H4 (cell line): ENCODE measurements around the gene DAGLA. TPM values are rescaled to one million over a fixed set of nuclear protein-coding genes. Genes with fewer than 3 reads are reported as not detected.
"Not testable (repeated sequence)": the region's sequence is repeated elsewhere in the genome, so short reads cannot be mapped to it uniquely, and the experiment has no call there.

Experiments
- DNase-seq: peaks from one replicate; pipeline ENCODE4 v3.0.0-alpha.2; 2015; ENCODE audit warnings: low spot score
- total RNA-seq: library from RNA; depleted of rRNA; stranded (reverse); fragments of >200 nt; shearing (Covaris generic); gene quantifications from 2 replicates; pipeline ENCODE4 v1.2.3, GENCODE V29; 2014

Gene DAGLA
- total RNA-seq, 1 experiment from 2014 or later = 0.83 TPM

- no peak for DNase-seq
Measured at GRCh38 chr11:61659413-61660196, 20.6 kb upstream of the DAGLA start.

GRCh38 chr11:61660997-61661396, 19.2 kb upstream of the DAGLA start:
- DNase-seq = not testable (repeated sequence)

GRCh38 chr11:61666684-61667297, 13.4 kb upstream of the DAGLA start:
- no peak for DNase-seq

- DNase-seq = no peak
Measured at GRCh38 chr11:61667684-61668305, 12.4 kb upstream of the DAGLA start.

- no peak for DNase-seq
Measured at GRCh38 chr11:61669417-61669816, 10.8 kb upstream of the DAGLA start.

- DNase-seq = no peak
Measured at GRCh38 chr11:61670626-61671025, 9.6 kb upstream of the DAGLA start.

- DNase-seq = no peak
Measured at GRCh38 chr11:61671527-61671926, 8.7 kb upstream of the DAGLA start.

GRCh38 chr11:61673946-61674467, 6.2 kb upstream of the DAGLA start:
- not testable (repeated sequence) for DNase-seq

- no peak for DNase-seq
Measured at GRCh38 chr11:61675826-61676225, 4.4 kb upstream of the DAGLA start.

- no peak for DNase-seq
Measured at GRCh38 chr11:61679296-61679695, 895 bp upstream of the DAGLA start.

GRCh38 chr11:61680622-61681221, 531 bp downstream of the DAGLA start:
- DNase-seq = no peak

GRCh38 chr11:61682093-61682732, 2.0 kb downstream of the DAGLA start:
- DNase-seq = no peak

GRCh38 chr11:61682906-61683675, 2.9 kb downstream of the DAGLA start:
- DNase-seq = no peak

- DNase-seq = peak; percentile 40
Measured at GRCh38 chr11:61683961-61684869, 4.0 kb downstream of the DAGLA start.

- DNase-seq = no peak
Measured at GRCh38 chr11:61684870-61685616, 4.9 kb downstream of the DAGLA start.

GRCh38 chr11:61685617-61685967, 5.4 kb downstream of the DAGLA start:
- no peak for DNase-seq

- no peak for DNase-seq
Measured at GRCh38 chr11:61686066-61686465, 5.9 kb downstream of the DAGLA start.

GRCh38 chr11:61686469-61686868, 6.3 kb downstream of the DAGLA start:
- no peak for DNase-seq

- DNase-seq = no peak
Measured at GRCh38 chr11:61687420-61687819, 7.2 kb downstream of the DAGLA start.
